Thyroid gland (tissue), 4 donors: Measurements from ENCODE around the gene MEIS3.

Source experiments
- CTCF ChIP-seq, 6 experiments: fragments of 200-600 bp in 3 of 6; fragments of 450-650 bp in 3 of 6; sonication (generic) in 3 of 6; IDR thresholded peaks; one replicate each; pipeline ENCODE4 v1.5.1; 2016 to 2019; ENCODE audit warnings: antibody characterized with exemption in 6 of 6, mild to moderate bottlenecking in 2 of 6, inconsistent platforms in 1 of 6, moderate library complexity in 1 of 6
- POLR2A ChIP-seq, 2 donors: fragments of 450-650 bp; IDR thresholded peaks; one replicate each; pipeline ENCODE4 v1.6.1; 2017; ENCODE audit warnings: antibody characterized with exemption in 2 of 2, mild to moderate bottlenecking in 2 of 2, moderate library complexity in 1 of 2

DNA sequence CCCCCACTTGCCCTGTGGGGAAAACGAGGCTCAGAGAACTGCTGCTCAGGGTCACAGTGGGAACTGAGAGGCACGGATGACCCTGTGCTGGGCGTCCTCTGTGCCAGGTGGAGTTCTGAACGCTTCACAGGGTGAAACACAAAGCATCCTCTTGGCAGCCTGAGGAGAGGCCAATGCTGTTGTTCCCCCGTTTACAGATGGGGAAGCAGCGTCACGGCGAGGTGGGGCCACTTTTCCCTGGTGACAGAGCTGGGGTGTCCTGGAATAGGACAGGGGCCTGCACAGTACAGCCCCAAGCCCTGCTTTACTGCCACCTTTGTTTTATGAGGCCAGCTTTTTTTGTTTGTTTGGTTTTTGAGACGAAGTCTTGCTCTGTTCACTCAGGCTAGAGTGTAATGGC is 48.1 kb downstream of the MEIS3 start:
- no peak for TF ChIP-seq POLR2A (IDR thresholded peaks at IDR 0.05)
- TF ChIP-seq CTCF (IDR thresholded peaks at IDR 0.05) = no peak
